Mucosa of stomach (tissue), 1 donor: ENCODE data around the gene FRMD6.

Experiments
- H3K27me3 ChIP-seq: one replicate; pipeline ENCODE4 v1.7.0; 2013; ENCODE audit warnings: mild to moderate bottlenecking, low read length; ENCODE audit not compliant: control insufficient read depth, insufficient read depth
- H3K36me3 ChIP-seq: one replicate; pipeline ENCODE4 v1.7.0; 2013; ENCODE audit warnings: low read length; ENCODE audit not compliant: control insufficient read depth, insufficient read depth
- H3K4me1 ChIP-seq: one replicate; pipeline ENCODE4 v1.7.0; 2013; ENCODE audit warnings: mild to moderate bottlenecking, low read length; ENCODE audit not compliant: control insufficient read depth, insufficient read depth
- H3K4me3 ChIP-seq: one replicate; pipeline ENCODE4 v1.7.0; 2013; ENCODE audit warnings: low read length
- H3K9ac ChIP-seq: one replicate; pipeline ENCODE4 v1.7.0; 2013; ENCODE audit warnings: mild to moderate bottlenecking, low read length, moderate library complexity
- H3K9me3 ChIP-seq: one replicate; pipeline ENCODE4 v1.7.0; 2013; ENCODE audit warnings: mild to moderate bottlenecking, low read length, moderate library complexity; ENCODE audit not compliant: control insufficient read depth
- donor health status: Pancreatic carcinoma.

The FRMD6 gene

GRCh38 chr14:51651388-51652167, at the start of gene FRMD6:
Gene FRMD6, plus strand, starts transcription at chr14:51651910. Its CDS starts 37,927 bp downstream, at chr14:51689837.
- peak within 1 kb of the TSS; percentile 74 for H3K4me3 ChIP-seq
- no peaks in the 10 kb centered on the region for H3K36me3 ChIP-seq
- H3K27me3 ChIP-seq, result peaks cover 3% of the 10 kb centered on the region
- no peaks in the 10 kb centered on the region for H3K9me3 ChIP-seq
- H3K4me1 ChIP-seq, result peaks cover 3% of the 10 kb centered on the region
- H3K9ac ChIP-seq, result peak within 1 kb of the TSS; percentile 83

- Histone ChIP-seq H3K4me1 (no peaks in the 10 kb centered on the region), H3K4me3 (no peak overlapping the region), H3K27me3 (no peaks in the 10 kb centered on the region), H3K9ac (no peak overlapping the region), H3K36me3 (no peaks in the 10 kb centered on the region), H3K9me3 (no peaks in the 10 kb centered on the region)
Observed at GRCh38 chr14:51602310-51602709, 49.4 kb upstream of the FRMD6 start.

GRCh38 chr14:51603495-51603894, 48.2 kb upstream of the FRMD6 start:
- no peaks in the 10 kb centered on the region for H3K27me3 ChIP-seq
- H3K36me3 ChIP-seq, result no peaks in the 10 kb centered on the region
- H3K9ac ChIP-seq, result no peak overlapping the region
- H3K4me3 ChIP-seq, result no peak overlapping the region
- no peaks in the 10 kb centered on the region for H3K9me3 ChIP-seq
- no peaks in the 10 kb centered on the region for H3K4me1 ChIP-seq

GRCh38 chr14:51604073-51604472, 47.6 kb upstream of the FRMD6 start:
- Histone ChIP-seq H3K9ac (no peak overlapping the region), H3K27me3 (no peaks in the 10 kb centered on the region), H3K36me3 (no peaks in the 10 kb centered on the region), H3K4me1 (no peaks in the 10 kb centered on the region), H3K9me3 (no peaks in the 10 kb centered on the region), H3K4me3 (no peak overlapping the region)

- Histone ChIP-seq H3K4me3 (no peak overlapping the region), H3K9me3 (no peaks in the 10 kb centered on the region), H3K27me3 (no peaks in the 10 kb centered on the region), H3K9ac (no peak overlapping the region), H3K36me3 (no peaks in the 10 kb centered on the region), H3K4me1 (no peaks in the 10 kb centered on the region)
Observed at GRCh38 chr14:51605575-51605974, 46.1 kb upstream of the FRMD6 start.

GRCh38 chr14:51607711-51608110, 44.0 kb upstream of the FRMD6 start:
- H3K36me3 ChIP-seq, result no peaks in the 10 kb centered on the region
- H3K27me3 ChIP-seq, result no peaks in the 10 kb centered on the region
- H3K4me1 ChIP-seq, result no peaks in the 10 kb centered on the region
- H3K9me3 ChIP-seq, result no peaks in the 10 kb centered on the region
- H3K4me3 ChIP-seq, result no peak overlapping the region
- no peak overlapping the region for H3K9ac ChIP-seq

- no peaks in the 10 kb centered on the region for H3K36me3 ChIP-seq
- H3K9ac ChIP-seq, result no peak overlapping the region
- H3K4me3 ChIP-seq, result no peak overlapping the region
- no peaks in the 10 kb centered on the region for H3K27me3 ChIP-seq
- no peaks in the 10 kb centered on the region for H3K4me1 ChIP-seq
- no peaks in the 10 kb centered on the region for H3K9me3 ChIP-seq
Observed at GRCh38 chr14:51609251-51609954, 42.3 kb upstream of the FRMD6 start.

- Histone ChIP-seq H3K27me3 (no peaks in the 10 kb centered on the region), H3K4me3 (no peak overlapping the region), H3K4me1 (no peaks in the 10 kb centered on the region), H3K36me3 (no peaks in the 10 kb centered on the region), H3K9ac (no peak overlapping the region), H3K9me3 (no peaks in the 10 kb centered on the region)
Observed at GRCh38 chr14:51609955-51610283, 41.8 kb upstream of the FRMD6 start.

- H3K4me3 ChIP-seq, result no peak overlapping the region
- H3K36me3 ChIP-seq, result no peaks in the 10 kb centered on the region
- H3K9me3 ChIP-seq, result no peaks in the 10 kb centered on the region
- H3K9ac ChIP-seq, result no peak overlapping the region
- H3K4me1 ChIP-seq, result no peaks in the 10 kb centered on the region
- H3K27me3 ChIP-seq, result no peaks in the 10 kb centered on the region
Observed at GRCh38 chr14:51610771-51611170, 40.9 kb upstream of the FRMD6 start.

GRCh38 chr14:51612449-51612848, 39.3 kb upstream of the FRMD6 start:
- no peaks in the 10 kb centered on the region for H3K27me3 ChIP-seq
- H3K36me3 ChIP-seq, result no peaks in the 10 kb centered on the region
- H3K9me3 ChIP-seq, result no peaks in the 10 kb centered on the region
- no peak overlapping the region for H3K4me3 ChIP-seq
- H3K4me1 ChIP-seq, result no peaks in the 10 kb centered on the region
- no peak overlapping the region for H3K9ac ChIP-seq

- Histone ChIP-seq H3K4me3 (no peak overlapping the region), H3K9ac (no peak overlapping the region), H3K4me1 (no peaks in the 10 kb centered on the region), H3K36me3 (no peaks in the 10 kb centered on the region), H3K9me3 (no peaks in the 10 kb centered on the region), H3K27me3 (no peaks in the 10 kb centered on the region)
Observed at GRCh38 chr14:51613416-51613815, 38.3 kb upstream of the FRMD6 start.

- no peak overlapping the region for H3K9ac ChIP-seq
- H3K4me1 ChIP-seq, result no peaks in the 10 kb centered on the region
- no peaks in the 10 kb centered on the region for H3K36me3 ChIP-seq
- H3K4me3 ChIP-seq, result no peak overlapping the region
- no peaks in the 10 kb centered on the region for H3K27me3 ChIP-seq
- no peaks in the 10 kb centered on the region for H3K9me3 ChIP-seq
Observed at GRCh38 chr14:51614707-51615106, 37.0 kb upstream of the FRMD6 start.
